Occipital lobe (tissue), 2 donors: ENCODE data around the gene ZNRF2. TPM values are rescaled to one million over a fixed set of nuclear protein-coding genes. Genes with fewer than 3 reads are reported as not detected.
"Not testable (repeated sequence)": the region's sequence is repeated elsewhere in the genome, so short reads cannot be mapped to it uniquely, and the experiment has no call there.

Experiments
- DNase-seq: peaks from one replicate; lab custom pipeline; 2025; lab: John Stamatoyannopoulos, UW
- total RNA-seq: library from RNA; depleted of rRNA; stranded (reverse); fragments of >200 nt; gene quantifications from one replicate; pipeline ENCODE4 v1.2.3, GENCODE V29; 2014

Gene ZNRF2
- total RNA-seq, 1 donor from 2014 or later = 76.6 TPM

- DNase-seq = not testable (repeated sequence)
Measured at GRCh38 chr7:30287625-30288024, 3.2 kb downstream of the ZNRF2 start.

DNA sequence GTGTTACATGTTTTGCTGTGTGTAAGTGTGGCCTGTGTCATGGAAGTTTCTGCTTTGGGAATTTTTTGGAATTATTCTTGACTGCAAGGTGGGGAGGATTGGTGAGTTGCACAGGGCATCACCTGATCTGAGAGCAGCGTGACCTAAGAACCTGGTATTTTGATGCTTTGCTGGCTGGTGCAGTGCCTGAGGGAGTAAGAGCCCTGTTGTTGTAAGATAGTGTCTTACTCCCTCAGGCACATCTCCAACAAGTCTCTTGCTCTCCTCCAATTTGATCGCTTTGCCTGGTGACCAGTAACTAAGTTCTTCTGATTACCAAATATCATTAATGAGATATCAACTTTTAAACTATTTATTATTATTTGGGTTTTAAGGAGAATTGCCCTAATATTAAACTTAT, 5.2 kb downstream of the ZNRF2 start:
- not testable (repeated sequence) for DNase-seq

DNA sequence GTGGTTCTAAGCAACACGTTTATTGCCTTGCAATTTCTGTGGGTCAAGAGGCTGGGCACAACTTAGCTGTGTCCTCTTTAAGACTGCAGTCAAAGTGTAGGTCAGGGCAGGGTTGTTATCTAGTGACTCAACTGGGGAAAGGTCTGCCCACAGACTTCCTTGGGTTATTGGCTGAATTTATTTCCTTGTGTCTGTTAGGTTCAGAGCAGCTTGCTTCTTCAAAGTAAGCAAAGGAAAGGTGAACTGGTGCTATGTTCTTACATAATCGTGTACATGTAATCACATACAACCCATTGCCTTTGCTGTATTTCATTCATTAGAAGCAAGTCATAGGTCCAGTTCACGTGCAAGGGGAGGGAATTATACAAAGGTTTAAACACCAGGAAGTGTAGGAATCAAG, 5.9 kb downstream of the ZNRF2 start:
- not testable (repeated sequence) for DNase-seq

DNA sequence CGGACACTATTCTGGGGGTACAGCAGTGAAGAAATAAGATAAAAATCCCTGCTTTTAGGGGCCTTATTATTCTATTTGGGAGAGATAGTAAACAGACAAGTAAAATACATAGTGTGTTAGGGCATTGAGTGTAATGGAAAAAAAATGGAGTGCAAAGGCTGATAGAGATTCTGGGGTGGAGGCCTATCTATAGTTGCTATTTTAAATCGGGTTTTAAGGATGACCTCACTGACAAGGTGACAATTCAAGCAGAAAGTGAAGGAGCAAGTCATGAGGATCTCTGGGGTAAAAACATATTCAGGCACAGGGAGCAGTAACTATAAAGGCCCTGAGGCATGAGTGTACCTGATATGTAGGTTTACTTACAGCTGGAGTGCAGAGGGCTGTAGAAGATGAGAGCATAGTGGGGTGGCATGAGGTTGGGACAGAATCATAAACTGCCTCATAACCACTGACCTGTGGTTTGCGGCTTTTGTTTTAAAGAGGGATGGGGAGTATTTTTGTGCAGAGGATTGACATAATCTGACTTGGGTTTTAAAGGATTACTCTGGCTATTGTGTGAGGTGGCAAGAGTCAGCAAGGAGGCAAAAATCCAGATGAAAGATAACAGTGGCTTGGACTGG, 8.1 kb downstream of the ZNRF2 start:
- DNase-seq = not testable (repeated sequence)

- not testable (repeated sequence) for DNase-seq
Measured at GRCh38 chr7:30296304-30296703, 11.9 kb downstream of the ZNRF2 start.

GRCh38 chr7:30297499-30297898, 13.1 kb downstream of the ZNRF2 start:
- DNase-seq = not testable (repeated sequence)

GRCh38 chr7:30298409-30298808, 14.0 kb downstream of the ZNRF2 start:
- not testable (repeated sequence) for DNase-seq

DNA sequence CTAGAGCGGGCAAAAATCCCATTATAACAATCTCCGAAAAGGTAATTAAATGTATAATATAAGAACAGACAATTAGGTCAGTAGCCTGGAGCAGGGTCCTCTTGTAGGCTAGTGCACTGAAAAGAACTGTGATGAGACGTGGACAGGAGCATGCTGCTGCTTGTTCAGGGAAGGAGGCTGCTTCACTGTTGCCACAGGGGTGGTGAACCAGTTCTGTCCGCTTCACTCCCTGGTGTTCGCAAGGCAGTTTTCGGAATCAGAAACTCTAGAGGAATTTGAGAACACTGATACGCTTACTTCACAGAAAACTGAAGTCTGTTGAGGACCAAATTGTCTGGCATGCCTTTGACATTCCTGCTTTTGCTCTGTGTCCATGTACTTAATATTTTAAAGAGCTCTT, 17.4 kb downstream of the ZNRF2 start:
- DNase-seq = no peak

- no peak for DNase-seq
Measured at GRCh38 chr7:30302656-30303311, 18.4 kb downstream of the ZNRF2 start.

DNA sequence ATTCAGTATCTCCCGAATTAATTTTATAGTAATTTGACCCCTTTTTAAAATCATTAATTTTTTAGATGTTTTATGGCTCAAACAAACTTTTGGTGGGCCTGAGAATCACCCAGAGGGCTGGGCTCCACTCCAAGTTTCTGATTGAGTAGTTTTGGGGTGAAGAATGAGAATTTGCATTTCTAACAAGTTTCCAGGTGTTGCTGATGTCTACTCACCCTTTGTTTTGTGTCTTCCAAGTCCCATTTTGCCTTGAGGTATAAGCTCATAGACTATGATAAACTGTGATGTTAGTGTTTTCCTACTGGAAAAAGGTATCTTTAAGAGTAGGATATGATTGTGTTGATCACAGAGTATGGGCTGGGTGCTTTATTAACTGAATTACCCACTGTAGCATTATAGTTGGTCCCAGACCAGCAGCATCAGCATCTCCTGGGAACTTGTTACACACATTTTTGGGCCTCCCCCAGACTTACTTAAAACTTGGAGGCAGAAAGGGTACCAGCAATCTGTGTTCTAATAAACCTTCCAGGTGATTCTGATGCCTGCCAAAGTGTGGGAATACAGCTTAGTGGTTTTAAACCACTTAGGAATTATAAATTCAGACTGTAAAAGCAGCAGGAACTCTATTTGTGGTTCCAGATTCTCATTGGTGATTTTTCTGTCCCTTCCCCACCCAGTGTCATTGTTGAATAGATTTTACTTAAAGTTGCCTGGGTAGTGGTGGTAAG, 19.1 kb downstream of the ZNRF2 start:
- DNase-seq = no peak

DNA sequence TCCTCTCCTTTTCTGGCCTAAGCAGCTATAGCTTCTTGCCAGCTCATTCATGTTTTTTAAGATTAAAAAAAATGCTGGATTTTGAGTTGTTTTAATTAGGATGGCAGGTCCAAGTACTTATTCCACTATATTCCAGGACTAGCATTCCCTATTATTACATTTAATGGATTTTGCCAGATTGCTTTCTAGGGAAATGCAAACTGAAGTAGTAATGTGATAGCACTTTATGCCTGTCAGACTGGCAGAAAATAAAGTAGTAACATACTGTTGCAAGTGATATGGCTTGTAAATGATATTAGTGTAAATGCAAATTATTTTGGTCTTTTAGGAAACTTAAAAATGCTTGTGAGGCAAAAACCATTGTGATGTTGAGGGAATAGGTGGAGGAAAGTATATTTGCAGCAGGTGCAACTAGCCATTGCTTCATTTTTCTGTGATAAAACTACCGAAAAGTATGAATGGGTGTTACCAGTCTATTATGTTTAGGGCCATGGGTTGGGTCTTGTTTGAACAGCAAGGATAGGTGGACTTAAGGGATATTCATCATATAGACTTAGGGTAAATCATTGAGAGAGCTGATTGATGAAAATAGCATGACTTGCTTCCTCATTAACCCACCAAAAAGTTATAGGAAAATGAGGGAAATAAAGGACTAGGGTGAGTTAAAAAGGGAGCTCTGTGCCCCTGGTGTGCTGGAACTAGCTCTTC, 19.9 kb downstream of the ZNRF2 start:
- DNase-seq = no peak

DNA sequence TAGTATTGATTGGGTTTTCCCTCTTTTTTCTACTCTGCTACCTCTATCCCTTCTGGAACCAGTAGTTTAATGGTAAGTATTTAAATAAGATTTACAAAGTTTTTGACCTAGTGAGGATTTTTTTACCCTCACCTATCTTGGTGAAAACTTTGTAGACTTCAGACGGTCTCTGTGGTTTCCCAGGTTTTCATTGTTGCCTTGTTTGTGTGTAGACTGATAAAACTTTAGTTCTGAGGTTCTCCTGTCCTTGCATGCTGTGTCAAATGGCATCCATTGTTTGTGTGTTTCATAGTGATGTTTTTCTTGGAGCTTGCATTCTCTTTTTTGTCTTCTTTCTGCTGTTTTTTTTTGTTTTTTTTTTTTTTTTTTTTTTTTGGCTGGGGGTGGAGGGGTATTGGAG, 22.6 kb downstream of the ZNRF2 start:
- DNase-seq = no peak

- no peak for DNase-seq
Measured at GRCh38 chr7:30308389-30308788, 24.0 kb downstream of the ZNRF2 start.

GRCh38 chr7:30309302-30309701, 24.9 kb downstream of the ZNRF2 start:
- DNase-seq = no peak

- no peak for DNase-seq
Measured at GRCh38 chr7:30309842-30310435, 25.5 kb downstream of the ZNRF2 start.

DNA sequence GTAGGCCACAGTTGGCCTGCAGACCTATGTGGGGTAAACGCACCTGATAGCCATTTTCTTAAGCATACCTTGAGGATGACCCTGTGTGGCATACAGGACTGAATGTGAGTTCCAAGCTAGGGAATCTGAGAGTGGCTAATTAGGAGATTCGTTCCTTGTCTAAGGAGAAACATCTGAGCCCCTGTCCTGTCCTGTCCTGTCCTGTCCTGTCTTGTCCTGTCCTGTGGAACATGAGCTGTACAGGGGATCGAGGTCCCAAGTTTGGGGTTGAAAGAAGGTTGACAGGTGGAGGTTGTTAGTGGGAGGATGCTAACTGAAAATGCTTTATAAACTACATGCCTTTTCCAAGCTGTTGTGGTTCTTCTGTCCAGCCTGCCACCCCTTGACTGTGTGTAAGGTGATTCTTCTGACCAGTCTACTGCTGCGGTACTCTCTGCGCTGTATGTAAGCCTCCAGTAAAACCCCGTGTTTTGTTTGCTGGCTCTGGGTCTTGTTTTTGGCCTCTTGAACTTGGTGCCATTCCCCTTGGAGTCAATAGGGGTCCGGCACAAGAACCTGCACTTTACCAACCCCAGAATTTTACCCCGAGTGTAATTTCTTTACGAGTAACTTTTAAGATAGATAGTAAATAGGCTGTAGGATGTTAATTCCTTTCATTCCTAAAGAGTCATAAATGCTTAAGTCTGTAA, 26.4 kb downstream of the ZNRF2 start:
- no peak for DNase-seq

DNA sequence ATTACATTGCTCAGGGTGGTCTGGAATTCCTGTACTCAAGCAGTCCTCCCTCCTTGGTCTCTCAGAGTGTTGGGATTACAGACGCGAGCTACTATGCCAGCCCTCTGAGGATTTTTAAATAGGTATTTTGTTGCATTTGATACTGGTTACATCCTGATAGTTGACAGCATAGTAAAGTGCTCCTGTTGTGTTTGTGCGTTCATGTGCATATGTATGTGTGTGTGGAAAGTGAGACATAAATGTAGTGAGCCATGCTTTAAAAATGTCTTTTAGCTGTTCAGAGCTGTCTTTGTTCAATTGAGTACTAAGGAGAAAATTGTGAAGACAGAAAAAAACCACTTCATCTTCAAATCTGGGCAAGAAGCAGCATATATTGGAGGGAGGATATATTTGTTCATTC, 27.8 kb downstream of the ZNRF2 start:
- no peak for DNase-seq

DNA sequence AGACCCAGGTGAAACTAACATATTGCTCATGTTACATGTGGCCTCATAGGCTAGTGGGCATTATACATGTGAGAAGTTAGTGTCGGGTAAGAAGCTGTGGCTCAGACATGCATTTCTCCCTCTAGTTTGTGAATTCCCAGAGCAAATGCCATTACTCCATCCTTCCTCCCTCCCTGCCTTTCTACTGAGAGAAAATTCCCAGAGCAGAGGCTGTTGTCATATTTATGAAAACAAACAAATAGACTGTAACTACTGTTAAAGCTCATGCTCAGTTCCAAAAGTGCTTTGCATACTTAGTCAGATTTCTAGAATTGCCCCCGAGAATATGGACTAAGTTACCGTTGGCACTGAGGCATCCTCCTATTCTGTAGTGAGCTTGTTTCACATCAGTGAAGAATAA, 29.0 kb downstream of the ZNRF2 start:
- DNase-seq = no peak

GRCh38 chr7:30313793-30314192, 29.4 kb downstream of the ZNRF2 start:
- DNase-seq = no peak

GRCh38 chr7:30315589-30315988, 31.2 kb downstream of the ZNRF2 start:
- DNase-seq = no peak

DNA sequence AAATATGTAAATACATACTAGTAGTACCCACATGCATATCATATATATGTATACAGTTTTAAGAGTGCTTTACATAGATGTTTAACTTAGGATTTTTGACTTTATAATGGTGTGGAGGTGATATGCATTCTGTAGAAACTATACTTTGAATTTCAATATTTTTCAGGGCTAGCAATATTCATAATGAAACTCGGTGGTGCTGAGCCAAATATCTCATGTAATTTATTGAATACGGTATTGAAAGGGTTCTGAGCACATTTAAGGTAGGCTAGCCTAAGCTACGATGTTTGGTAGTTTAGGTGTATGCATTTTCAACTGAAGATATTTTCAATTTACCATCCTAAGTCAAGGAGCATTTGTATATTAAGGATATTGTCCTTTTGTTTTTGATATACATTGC, 36.0 kb downstream of the ZNRF2 start:
- DNase-seq = no peak
